Activated T-cell treated with anti-CD3 and anti-CD28 coated beads for 1 hour (primary cell): ENCODE results near the gene MORN3.
"Not testable (repeated sequence)": the region's sequence is repeated elsewhere in the genome, so short reads cannot be mapped to it uniquely, and the experiment has no call there.

Source experiments
- DNase-seq: peaks from one replicate; pipeline ENCODE4 v3.0.0-alpha.2; 2020; ENCODE audit warnings: low read depth

The MORN3 gene

GRCh38 chr12:121669521-121669900, at the start of gene MORN3:
TSS of gene MORN3 (minus strand) at chr12:121669654. CDS start at chr12:121669483, 171 bp downstream.
- DNase-seq = no peak

- DNase-seq = no peak
Measured at GRCh38 chr12:121718653-121719239, 49.3 kb upstream of the MORN3 start.

GRCh38 chr12:121717041-121717699, 47.7 kb upstream of the MORN3 start:
- no peak for DNase-seq

- no peak for DNase-seq
Measured at GRCh38 chr12:121715862-121716435, 46.5 kb upstream of the MORN3 start.

- DNase-seq = not testable (repeated sequence)
Measured at GRCh38 chr12:121715055-121715454, 45.6 kb upstream of the MORN3 start.

GRCh38 chr12:121713793-121714192, 44.3 kb upstream of the MORN3 start:
- DNase-seq = no peak

- DNase-seq = no peak
Measured at GRCh38 chr12:121713257-121713777, 43.9 kb upstream of the MORN3 start.

GRCh38 chr12:121712461-121713256, 43.2 kb upstream of the MORN3 start, which contains the start of gene TMEM120B:
TSS of gene TMEM120B (plus strand) at chr12:121712752. CDS start at chr12:121712896, 144 bp downstream.
- DNase-seq = peak; percentile 80

- no peak for DNase-seq
Measured at GRCh38 chr12:121712190-121712460, 42.7 kb upstream of the MORN3 start.

- no peak for DNase-seq
Measured at GRCh38 chr12:121711361-121712189, 42.1 kb upstream of the MORN3 start.

GRCh38 chr12:121709478-121709961, 40.1 kb upstream of the MORN3 start:
- DNase-seq = no peak

- not testable (repeated sequence) for DNase-seq
Measured at GRCh38 chr12:121709064-121709424, 39.6 kb upstream of the MORN3 start.

GRCh38 chr12:121708313-121709063, 39.0 kb upstream of the MORN3 start:
- no peak for DNase-seq

GRCh38 chr12:121705514-121705913, 36.1 kb upstream of the MORN3 start:
- no peak for DNase-seq

GRCh38 chr12:121702944-121703343, 33.5 kb upstream of the MORN3 start:
- no peak for DNase-seq

GRCh38 chr12:121701667-121702277, 32.3 kb upstream of the MORN3 start:
- DNase-seq = no peak

- DNase-seq = not testable (repeated sequence)
Measured at GRCh38 chr12:121697861-121698260, 28.4 kb upstream of the MORN3 start.

GRCh38 chr12:121697093-121697698, 27.7 kb upstream of the MORN3 start:
- DNase-seq = no peak

- DNase-seq = no peak
Measured at GRCh38 chr12:121693155-121693687, 23.8 kb upstream of the MORN3 start.

- DNase-seq = not testable (repeated sequence)
Measured at GRCh38 chr12:121692744-121693143, 23.3 kb upstream of the MORN3 start.
